Keratinocyte (primary cell): ENCODE results near the gene ERGIC1. TPM values are rescaled to one million over a fixed set of nuclear protein-coding genes. Genes with fewer than 3 reads are reported as not detected.

Source experiments
- DNase-seq: peaks from one replicate; pipeline ENCODE4 v3.0.0-alpha.2; 2011; ENCODE audit warnings: low read depth, missing footprints, low spot score
- FAIRE-seq: peaks from 2 replicates; lab custom pipeline; 2011; peaks lifted over from hg19 to GRCh38; lab: Jason Lieb, UNC
- H2AFZ ChIP-seq: 2 replicates; pipeline ENCODE4 v1.6.0; 2012; ENCODE audit warnings: low read length, control low read depth, inconsistent platforms; ENCODE audit not compliant: control insufficient read depth
- H3K27ac ChIP-seq: 2 replicates; pipeline ENCODE4 v1.5.1; 2011; ENCODE audit warnings: low read length; ENCODE audit not compliant: control insufficient read depth, insufficient read depth
- H3K27me3 ChIP-seq: 3 replicates; pipeline ENCODE4 v1.6.0; 2011; ENCODE audit warnings: low read length; ENCODE audit not compliant: control insufficient read depth, insufficient read depth; ENCODE audit errors: extremely low read depth
- H3K36me3 ChIP-seq, 2 experiments: 2 replicates in 1 of 2; 3 replicates in 1 of 2; pipeline ENCODE4 v1.5.1; 2011; ENCODE audit warnings: low read length in 2 of 2, mild to moderate bottlenecking in 1 of 2; ENCODE audit not compliant: control insufficient read depth in 2 of 2, insufficient read depth in 2 of 2; ENCODE audit errors: extremely low read depth in 1 of 2
- H3K4me1 ChIP-seq: 3 replicates; pipeline ENCODE4 v1.5.1; 2011; ENCODE audit warnings: low read length; ENCODE audit not compliant: control insufficient read depth, insufficient read depth; ENCODE audit errors: extremely low read depth
- H3K4me2 ChIP-seq: 3 replicates; pipeline ENCODE4 v1.6.0; 2011; ENCODE audit warnings: low read depth, low read length; ENCODE audit not compliant: control insufficient read depth, insufficient read depth; ENCODE audit errors: extremely low read depth
- H3K4me3 ChIP-seq, 3 experiments: fragments of 200-600 bp in 1 of 3; sonication (generic) in 1 of 3; 2 replicates in 2 of 3; 3 replicates in 1 of 3; pipeline ENCODE4 v1.5.1; 2011 to 2016; ENCODE audit warnings: low read length in 3 of 3, mild to moderate bottlenecking in 3 of 3, control low read depth in 2 of 3, inconsistent platforms in 1 of 3, low read depth in 1 of 3, mixed read lengths in 1 of 3, mixed run types in 1 of 3, moderate library complexity in 1 of 3; ENCODE audit not compliant: control insufficient read depth in 2 of 3, insufficient read depth in 2 of 3; ENCODE audit errors: extremely low read depth in 1 of 3
- H3K79me2 ChIP-seq: 2 replicates; pipeline ENCODE4 v1.6.0; 2012; ENCODE audit warnings: low read length; ENCODE audit not compliant: control insufficient read depth, insufficient read depth
- H3K9ac ChIP-seq: 3 replicates; pipeline ENCODE4 v1.6.0; 2011; ENCODE audit warnings: low read length; ENCODE audit not compliant: control insufficient read depth, insufficient read depth; ENCODE audit errors: extremely low read depth
- H3K9me1 ChIP-seq: 3 replicates; pipeline ENCODE4 v1.6.0; 2011; ENCODE audit warnings: low read length; ENCODE audit not compliant: control insufficient read depth, insufficient read depth; ENCODE audit errors: extremely low read depth
- H3K9me3 ChIP-seq: 2 replicates; pipeline ENCODE4 v1.5.1; 2012; ENCODE audit warnings: low read depth, low read length; ENCODE audit not compliant: control insufficient read depth
- H4K20me1 ChIP-seq: 3 replicates; pipeline ENCODE4 v1.6.0; 2011; ENCODE audit warnings: low read length; ENCODE audit not compliant: control insufficient read depth, insufficient read depth; ENCODE audit errors: extremely low read depth
- EZH2 ChIP-seq: IDR thresholded peaks from one replicate; pipeline ENCODE4 v1.6.1; 2012; ENCODE audit warnings: inconsistent platforms, mild to moderate bottlenecking, low read length, moderate library complexity
- dilution Hi-C: fragments of 300-500 bp; cut with MboI; formaldehyde crosslinking; loops from one replicate; pipeline ENCODE4 v1.7.0; 2020; ENCODE audit warnings: low sequenced_read_pairs; ENCODE audit not compliant: extremely low pct_ligation_motif_present
- polyA plus RNA-seq, 5 experiments: library from polyadenylated mRNA; depleted of rRNA in 3 of 5; stranded (reverse) in 3 of 5; stranded (forward) in 1 of 5; unstranded in 1 of 5; fragments of >200 nt; gene quantifications; 1 replicate in 1 of 5; 2 replicates in 3 of 5; 3 replicates in 1 of 5; pipeline versions ENCODE4 v1.2.1 to v1.2.3, GENCODE V29; 2011 to 2012; ENCODE audit warnings: missing spikeins in 2 of 5, low read depth in 1 of 5, low replicate concordance in 1 of 5
- TF ChIP-seq, protein P1 (sequence below), 3 experiments: IDR thresholded peaks in 1 of 3; conservative IDR thresholded peaks in 1 of 3; optimal IDR thresholded peaks in 1 of 3; 2 replicates in 2 of 3; 3 replicates in 1 of 3; pipeline versions ENCODE3 to v1.5.1; 2011; ENCODE audit warnings: low read length in 3 of 3, mild to moderate bottlenecking in 3 of 3, moderate library complexity in 2 of 3, control low read depth in 1 of 3, inconsistent platforms in 1 of 3; ENCODE audit not compliant: insufficient read depth in 2 of 3; ENCODE audit errors: extremely low read depth in 1 of 3

The ERGIC1 gene
- polyA plus RNA-seq, 1 donor (not counting 4 experiments of a cell fraction or from before 2014, with no cell fraction given): 93.4 TPM

DNA sequence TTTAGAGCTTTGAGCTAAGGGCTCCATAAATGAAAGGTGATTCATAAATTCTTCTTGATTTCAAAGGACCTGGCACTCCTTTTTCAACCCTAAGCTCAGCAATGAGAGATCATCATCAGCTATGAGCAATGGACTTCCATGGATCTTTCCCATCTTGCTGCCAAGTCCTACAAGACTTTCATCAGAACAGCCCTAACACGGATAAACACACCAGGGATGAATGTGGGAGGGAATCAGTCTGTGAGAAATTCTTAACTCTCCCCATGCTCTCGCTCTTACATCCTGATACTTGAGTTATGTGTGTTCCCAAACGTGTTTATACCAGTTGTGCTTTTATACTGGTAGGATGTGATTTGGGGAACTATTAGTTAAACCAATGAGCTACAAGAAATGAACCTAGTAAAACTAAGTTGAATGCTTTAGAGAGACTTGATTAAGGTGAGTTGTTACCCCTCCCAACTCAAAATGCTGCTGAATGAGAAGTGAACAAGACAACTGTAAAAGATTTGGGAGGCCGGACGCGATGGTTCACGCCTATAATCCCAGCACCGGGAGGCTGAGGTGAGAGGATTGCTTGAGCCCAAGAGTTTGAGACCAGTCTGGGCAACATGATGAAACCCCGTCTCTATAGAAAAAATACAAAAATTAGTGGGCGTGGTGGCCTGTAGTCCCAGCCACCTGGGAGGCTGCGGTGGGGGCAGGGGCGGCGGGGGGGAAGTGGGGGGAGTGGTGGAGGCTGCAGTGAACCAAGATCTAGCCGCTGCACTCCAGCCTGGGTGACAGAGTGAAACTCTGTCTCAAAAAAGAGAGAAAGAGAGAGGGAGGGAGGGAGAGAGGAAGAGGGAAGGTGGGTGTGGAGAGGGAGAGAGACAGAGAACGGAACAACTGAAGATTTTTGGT lies 120.0 kb downstream of the ERGIC1 start:
- H3K9me3 ChIP-seq: no peaks in the 10 kb centered on the region
- no peak for TF ChIP-seq EZH2
- TF ChIP-seq, protein P1, sequence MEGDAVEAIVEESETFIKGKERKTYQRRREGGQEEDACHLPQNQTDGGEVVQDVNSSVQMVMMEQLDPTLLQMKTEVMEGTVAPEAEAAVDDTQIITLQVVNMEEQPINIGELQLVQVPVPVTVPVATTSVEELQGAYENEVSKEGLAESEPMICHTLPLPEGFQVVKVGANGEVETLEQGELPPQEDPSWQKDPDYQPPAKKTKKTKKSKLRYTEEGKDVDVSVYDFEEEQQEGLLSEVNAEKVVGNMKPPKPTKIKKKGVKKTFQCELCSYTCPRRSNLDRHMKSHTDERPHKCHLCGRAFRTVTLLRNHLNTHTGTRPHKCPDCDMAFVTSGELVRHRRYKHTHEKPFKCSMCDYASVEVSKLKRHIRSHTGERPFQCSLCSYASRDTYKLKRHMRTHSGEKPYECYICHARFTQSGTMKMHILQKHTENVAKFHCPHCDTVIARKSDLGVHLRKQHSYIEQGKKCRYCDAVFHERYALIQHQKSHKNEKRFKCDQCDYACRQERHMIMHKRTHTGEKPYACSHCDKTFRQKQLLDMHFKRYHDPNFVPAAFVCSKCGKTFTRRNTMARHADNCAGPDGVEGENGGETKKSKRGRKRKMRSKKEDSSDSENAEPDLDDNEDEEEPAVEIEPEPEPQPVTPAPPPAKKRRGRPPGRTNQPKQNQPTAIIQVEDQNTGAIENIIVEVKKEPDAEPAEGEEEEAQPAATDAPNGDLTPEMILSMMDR (optimal IDR thresholded peaks at IDR 0.05 in 1 of 3, IDR thresholded peaks at IDR 0.05 in 1 of 3, conservative IDR thresholded peaks at IDR 0.05 in 1 of 3; ENCODE audit: extremely low read depth in 1 of 3, insufficient read depth in 2 of 3, low read length in 3 of 3): no peak
- no peak overlapping the region for H2AFZ ChIP-seq
- peaks cover 33% of the 10 kb centered on the region for H3K4me1 ChIP-seq
- H3K9ac ChIP-seq: no peak overlapping the region
- FAIRE-seq (peak; percentile 67), DNase-seq (no peak)
- H3K9me1 ChIP-seq: no peaks in the 10 kb centered on the region
- peaks cover 0 to 3% of the 10 kb centered on the region in 2 experiments for H3K36me3 ChIP-seq
- peak overlapping the region; percentile 60 for H3K27ac ChIP-seq
- no peaks in the 10 kb centered on the region for H4K20me1 ChIP-seq
- no peak overlapping the region for H3K4me3 ChIP-seq
- H3K27me3 ChIP-seq: no peaks in the 10 kb centered on the region
- no peaks in the 10 kb centered on the region for H3K79me2 ChIP-seq
- dilution Hi-C loops: no loop called here
- peak overlapping the region; percentile 34 for H3K4me2 ChIP-seq

DNA sequence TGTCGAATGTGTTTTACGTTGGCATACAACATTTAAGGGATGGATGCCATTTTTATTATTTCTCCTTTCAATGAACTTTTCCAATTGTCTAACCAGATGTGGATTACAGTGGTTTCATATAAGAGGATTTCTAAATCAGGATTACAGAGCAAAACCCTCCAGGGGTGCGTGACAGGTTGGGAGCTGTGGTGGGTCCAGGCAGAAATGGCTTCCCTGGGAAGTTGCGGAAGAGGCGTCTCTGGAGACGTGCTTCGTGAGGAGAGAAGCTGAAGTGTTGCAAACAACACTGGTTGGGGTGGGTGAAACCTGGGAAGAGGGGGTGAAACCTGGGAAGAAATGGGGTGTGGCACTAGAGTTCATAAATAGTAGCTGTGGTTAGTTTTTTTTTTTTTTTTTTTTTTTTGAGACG lies 120.7 kb downstream of the ERGIC1 start:
- FAIRE-seq (no peak), DNase-seq (no peak)
- Histone ChIP-seq H3K79me2 (peaks cover 4% of the 10 kb centered on the region), H3K9me3 (no peaks in the 10 kb centered on the region), H3K36me3 (peaks cover 0 to 3% of the 10 kb centered on the region in 2 experiments), H3K4me3 (no peak overlapping the region), H3K9ac (no peak overlapping the region), H3K27ac (peak overlapping the region; percentile 13), H2AFZ (no peak overlapping the region), H3K4me1 (peaks cover 33% of the 10 kb centered on the region), H3K4me2 (peak overlapping the region; percentile 9), H3K27me3 (no peaks in the 10 kb centered on the region), H3K9me1 (no peaks in the 10 kb centered on the region), H4K20me1 (no peaks in the 10 kb centered on the region)
- dilution Hi-C loops: no loop called here
- TF ChIP-seq, protein P1 (optimal IDR thresholded peaks at IDR 0.05 in 1 of 3, IDR thresholded peaks at IDR 0.05 in 1 of 3, conservative IDR thresholded peaks at IDR 0.05 in 1 of 3; ENCODE audit: extremely low read depth in 1 of 3, insufficient read depth in 2 of 3, low read length in 3 of 3): no peak
- no peak for TF ChIP-seq EZH2
